ENCODE results near the gene GRIP1. TPM values are rescaled to one million over a fixed set of nuclear protein-coding genes. Genes with fewer than 3 reads are reported as not detected.

The GRIP1 gene
- total and polyA plus RNA-seq, 2 of the 4 experiments (the other 2 are of a cell fraction), result under 0.01 to 0.07 TPM

GRCh38 chr12:66573605-66574004 lies 105.3 kb downstream of the GRIP1 start:
- Histone ChIP-seq H2BK5ac (ENCODE audit: low read depth, low read length, poor library complexity, severe bottlenecking) (no peak overlapping the region), H2BK120ac (ENCODE audit: low read depth, low read length) (no peak overlapping the region), H2AFZ (replicated peaks; ENCODE audit: low read length, poor library complexity) (no peak overlapping the region), H4K8ac (ENCODE audit: low read depth in 2 of 2, low read length in 2 of 2) (no peak overlapping the region), H3K18ac (ENCODE audit: low read depth, low read length) (no peak overlapping the region), H3K27ac (ENCODE audit: insufficient read depth, low read length) (no peak overlapping the region), H3K4me1 (ENCODE audit: control insufficient read depth, insufficient read depth, low read length) (no peaks in the 10 kb centered on the region), H3K4me3 (ENCODE audit: insufficient read depth, low read depth, low read length) (no peak overlapping the region), H3K23ac (ENCODE audit: low read depth, low read length) (no peak overlapping the region), H4K5ac (ENCODE audit: low read depth, low read length) (no peak overlapping the region), H3K4me2 (ENCODE audit: low read depth, low read length) (no peak overlapping the region), H2BK20ac (ENCODE audit: low read depth, low read length) (no peak overlapping the region), H3K9me1 (ENCODE audit: insufficient read depth, low read length) (no peaks in the 10 kb centered on the region), H3K9ac (ENCODE audit: low read depth, low read length) (no peak overlapping the region), H4K91ac (ENCODE audit: insufficient read depth, low read depth, low read length) (no peak overlapping the region), H3K14ac (replicated peaks; ENCODE audit: low read depth, low read length) (no peak overlapping the region), H3K9me3 (ENCODE audit: control insufficient read depth, insufficient read depth, low read length) (no peaks in the 10 kb centered on the region), H3K36me3 (ENCODE audit: control insufficient read depth, insufficient read depth, low read length) (no peaks in the 10 kb centered on the region), H3K4ac (ENCODE audit: low read depth, low read length) (no peak overlapping the region), H3K27me3 (ENCODE audit: control insufficient read depth, insufficient read depth, low read length) (no peaks in the 10 kb centered on the region), H3K56ac (ENCODE audit: extremely low read depth, insufficient read depth, low read length) (no peak overlapping the region), H2BK15ac (ENCODE audit: low read depth, low read length) (no peak overlapping the region), H2AK9ac (replicated peaks; ENCODE audit: low read depth, low read length, poor library complexity) (no peak overlapping the region), H3K79me1 (ENCODE audit: low read depth in 1 of 2, low read length in 2 of 2) (no peaks in the 10 kb centered on the region), H4K20me1 (ENCODE audit: insufficient read depth, low read length) (no peaks in the 10 kb centered on the region), H2AK5ac (ENCODE audit: low read depth, low read length) (no peak overlapping the region)
- no CpG with 5 or more reads among the region's 5 CpGs for WGBS, 2 experiments (ENCODE audit: extremely low coverage in 2 of 2, insufficient read length in 1 of 2)
- BruUV-seq (replicated peaks), result no TSS peak
- intact Hi-C loops (cut with micrococcal nuclease), result no loop called here
- ChIA-PET POLR2A (ENCODE audit: unreplicated experiment) (no interaction called here), CTCF (no interaction called here)
- DNase-seq, result no peak
- dilution Hi-C loops (cut with HindIII; ENCODE audit: low sequenced_read_pairs, unreplicated experiment), result no loop called here
- in situ Hi-C loops (cut with MboI; ENCODE audit: low sequenced_read_pairs), result no loop called here
- no peak for ATAC-seq (ENCODE audit: low read depth)
- TF ChIP-seq CHD1 (IDR thresholded peaks at IDR 0.05; ENCODE audit: low read depth, low read length) (no peak), RAD21 (IDR thresholded peaks at IDR 0.05; ENCODE audit: low read length) (no peak), MXI1 (IDR thresholded peaks at IDR 0.05; ENCODE audit: borderline replicate concordance, low read depth, low read length) (no peak), POLR2A (IDR thresholded peaks at IDR 0.05; ENCODE audit: low read depth, low read length) (no peak), MAFK (IDR thresholded peaks at IDR 0.05; ENCODE audit: low read depth, low read length) (no peak), CEBPB (IDR thresholded peaks at IDR 0.05; ENCODE audit: low read depth, low read length) (no peak), MAZ (IDR thresholded peaks at IDR 0.05; ENCODE audit: borderline replicate concordance, low read depth, low read length) (no peak), RCOR1 (IDR thresholded peaks at IDR 0.05; ENCODE audit: insufficient replicate concordance, low read length) (no peak), SMC3 (IDR thresholded peaks at IDR 0.05; ENCODE audit: low read depth, low read length) (no peak), RFX5 (IDR thresholded peaks at IDR 0.05; ENCODE audit: low read depth, low read length) (no peak)
